Measurements from ENCODE around the gene TPP1. TPM values are rescaled to one million over a fixed set of nuclear protein-coding genes. Genes with fewer than 3 reads are reported as not detected.

TPP1 gene
- polyA plus RNA-seq, 1 donor (not counting 4 experiments of a cell fraction or from before 2014, with no cell fraction given): 55.3 TPM

DNA sequence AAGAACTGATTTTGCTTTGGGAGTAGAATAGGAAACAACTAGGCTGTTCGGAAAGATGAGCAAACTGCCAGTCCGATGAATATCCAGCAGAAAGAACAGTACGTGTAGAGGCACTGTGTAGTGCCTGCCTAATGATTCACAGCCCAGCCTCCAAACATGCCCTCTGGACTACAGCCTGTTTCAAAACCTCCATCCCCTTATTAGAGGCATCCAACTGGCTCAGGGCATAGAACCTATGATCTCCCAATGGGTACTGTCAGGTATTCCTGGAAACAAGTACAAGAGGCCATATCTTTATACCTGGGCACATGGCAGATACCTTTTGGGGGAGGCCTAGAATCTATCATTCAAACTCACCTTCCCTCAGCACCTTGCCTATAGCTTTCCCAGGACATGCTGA, 20.7 kb downstream of the TPP1 start:
- Histone ChIP-seq H3K4me2 (ENCODE audit: control insufficient read depth, extremely low read depth, insufficient read depth, low read depth, low read length) (no peak overlapping the region), H3K9ac (ENCODE audit: control insufficient read depth, extremely low read depth, insufficient read depth, low read length) (no peak overlapping the region), H3K27ac (ENCODE audit: control insufficient read depth, insufficient read depth, low read length) (no peak overlapping the region), H3K9me1 (ENCODE audit: control insufficient read depth, extremely low read depth, insufficient read depth, low read length) (peaks cover 3% of the 10 kb centered on the region), H3K9me3 (ENCODE audit: control insufficient read depth, low read depth, low read length) (no peaks in the 10 kb centered on the region), H3K27me3 (ENCODE audit: control insufficient read depth, extremely low read depth, insufficient read depth, low read length) (no peaks in the 10 kb centered on the region), H2AFZ (ENCODE audit: control insufficient read depth, low read length) (no peak overlapping the region), H3K4me1 (ENCODE audit: control insufficient read depth, extremely low read depth, insufficient read depth, low read length) (peaks cover 9% of the 10 kb centered on the region), H3K4me3 (ENCODE audit: control insufficient read depth in 2 of 3, extremely low read depth in 1 of 3, insufficient read depth in 2 of 3, low read depth in 1 of 3, low read length in 3 of 3) (no peak overlapping the region), H3K79me2 (ENCODE audit: control insufficient read depth, insufficient read depth, low read length) (peaks cover 46% of the 10 kb centered on the region), H4K20me1 (ENCODE audit: control insufficient read depth, extremely low read depth, insufficient read depth, low read length) (no peaks in the 10 kb centered on the region), H3K36me3 (ENCODE audit: control insufficient read depth in 2 of 2, extremely low read depth in 1 of 2, insufficient read depth in 2 of 2, low read length in 2 of 2) (peaks cover 29 to 53% of the 10 kb centered on the region in 2 experiments)
- no peak for DNase-seq (ENCODE audit: low read depth, low spot score)
- no peak for TF ChIP-seq CTCF (optimal IDR thresholded peaks at IDR 0.05 in 1 of 3, IDR thresholded peaks at IDR 0.05 in 1 of 3, conservative IDR thresholded peaks at IDR 0.05 in 1 of 3; ENCODE audit: extremely low read depth in 1 of 3, insufficient read depth in 2 of 3, low read length in 3 of 3)
- TF ChIP-seq EZH2 (IDR thresholded peaks at IDR 0.05; ENCODE audit: low read length): no peak
- no peak for FAIRE-seq
- dilution Hi-C loops (cut with MboI; ENCODE audit: extremely low pct_ligation_motif_present, low sequenced_read_pairs): no loop called here

- dilution Hi-C loops (cut with MboI; ENCODE audit: extremely low pct_ligation_motif_present, low sequenced_read_pairs): no loop called here
- no peaks in the 10 kb centered on the region for H4K20me1 ChIP-seq (ENCODE audit: control insufficient read depth, extremely low read depth, insufficient read depth, low read length)
- H3K9ac ChIP-seq (ENCODE audit: control insufficient read depth, extremely low read depth, insufficient read depth, low read length): no peak overlapping the region
- peaks cover 25% of the 10 kb centered on the region for H3K79me2 ChIP-seq (ENCODE audit: control insufficient read depth, insufficient read depth, low read length)
- TF ChIP-seq EZH2 (IDR thresholded peaks at IDR 0.05; ENCODE audit: low read length): no peak
- no peak for TF ChIP-seq CTCF (optimal IDR thresholded peaks at IDR 0.05 in 1 of 3, IDR thresholded peaks at IDR 0.05 in 1 of 3, conservative IDR thresholded peaks at IDR 0.05 in 1 of 3; ENCODE audit: extremely low read depth in 1 of 3, insufficient read depth in 2 of 3, low read length in 3 of 3)
- peaks cover 3% of the 10 kb centered on the region for H3K9me1 ChIP-seq (ENCODE audit: control insufficient read depth, extremely low read depth, insufficient read depth, low read length)
- FAIRE-seq: no peak
- H3K4me1 ChIP-seq (ENCODE audit: control insufficient read depth, extremely low read depth, insufficient read depth, low read length): no peaks in the 10 kb centered on the region
- H2AFZ ChIP-seq (ENCODE audit: control insufficient read depth, low read length): no peak overlapping the region
- no peaks in the 10 kb centered on the region for H3K9me3 ChIP-seq (ENCODE audit: control insufficient read depth, low read depth, low read length)
- no peak overlapping the region for H3K27ac ChIP-seq (ENCODE audit: control insufficient read depth, insufficient read depth, low read length)
- no peaks in the 10 kb centered on the region for H3K27me3 ChIP-seq (ENCODE audit: control insufficient read depth, extremely low read depth, insufficient read depth, low read length)
- peaks cover 28 to 53% of the 10 kb centered on the region in 2 experiments for H3K36me3 ChIP-seq (ENCODE audit: control insufficient read depth in 2 of 2, extremely low read depth in 1 of 2, insufficient read depth in 2 of 2, low read length in 2 of 2)
- no peak for DNase-seq (ENCODE audit: low read depth, low spot score)
- H3K4me3 ChIP-seq (ENCODE audit: control insufficient read depth in 2 of 3, extremely low read depth in 1 of 3, insufficient read depth in 2 of 3, low read depth in 1 of 3, low read length in 3 of 3): no peak overlapping the region
- H3K4me2 ChIP-seq (ENCODE audit: control insufficient read depth, extremely low read depth, insufficient read depth, low read depth, low read length): no peak overlapping the region
These were observed 22.9 kb downstream of the TPP1 start for GRCh38 chr11:6596239-6596877.

Data from keratinocyte (primary cell).